HG03460 (cell line): ENCODE data around the gene CGRRF1.

Experiments used
- ATAC-seq: cut with Tn5 transposase; IDR thresholded peaks from one replicate; pipeline ENCODE4 v1.9.1; 2021; ENCODE audit not compliant: unreplicated experiment

Gene CGRRF1

GRCh38 chr14:54509546-54510501, at the start of gene CGRRF1:
CGRRF1 (plus strand) TSS chr14:54509906; CDS start chr14:54509960, 54 bp downstream.
- ATAC-seq: peak; percentile 96

- no peak for ATAC-seq
Observed at GRCh38 chr14:54462048-54462447, 47.7 kb upstream of the CGRRF1 start.

GRCh38 chr14:54465654-54466053, 44.1 kb upstream of the CGRRF1 start:
- no peak for ATAC-seq

GRCh38 chr14:54467280-54467679, 42.4 kb upstream of the CGRRF1 start:
- no peak for ATAC-seq

GRCh38 chr14:54470701-54471100, 39.0 kb upstream of the CGRRF1 start:
- no peak for ATAC-seq

DNA sequence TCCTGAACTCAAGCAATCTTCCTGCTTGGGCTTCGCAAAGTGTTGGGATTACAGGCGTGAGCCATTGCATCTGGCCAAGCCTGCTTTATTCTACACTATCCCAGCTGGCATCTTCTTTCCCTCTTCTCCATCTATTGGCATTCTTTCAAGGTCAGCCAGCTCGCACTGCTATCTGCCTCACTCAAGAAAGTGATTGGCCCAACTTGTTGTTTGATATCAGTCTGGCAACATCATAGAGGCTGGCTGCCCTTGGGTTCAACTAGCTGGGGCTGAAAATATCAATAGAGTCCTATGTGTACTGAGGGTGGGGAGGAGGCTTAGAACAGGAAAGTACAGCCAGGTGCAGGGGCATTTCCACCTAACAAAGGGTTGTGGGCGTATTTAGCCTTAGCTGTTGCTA, 38.1 kb upstream of the CGRRF1 start:
- no peak for ATAC-seq

DNA sequence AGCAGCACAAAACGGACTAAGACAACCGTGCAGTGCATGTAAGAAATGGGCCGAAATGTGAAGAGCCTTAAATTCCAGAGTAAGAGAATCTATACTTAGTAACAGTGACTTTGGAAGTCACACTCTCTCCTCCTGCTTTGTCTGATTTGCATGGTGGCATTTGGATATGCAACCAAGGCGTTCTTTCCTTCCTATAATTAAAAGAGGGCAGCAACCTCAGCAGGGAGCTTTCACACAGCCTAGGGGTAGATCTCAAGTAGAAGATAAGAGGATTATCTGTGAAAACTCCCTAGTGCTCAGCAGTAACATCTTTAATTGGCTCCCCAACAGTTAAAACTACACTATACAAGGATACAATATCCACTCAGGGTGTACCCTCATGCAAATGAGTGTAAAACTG, 37.4 kb upstream of the CGRRF1 start:
- no peak for ATAC-seq

DNA sequence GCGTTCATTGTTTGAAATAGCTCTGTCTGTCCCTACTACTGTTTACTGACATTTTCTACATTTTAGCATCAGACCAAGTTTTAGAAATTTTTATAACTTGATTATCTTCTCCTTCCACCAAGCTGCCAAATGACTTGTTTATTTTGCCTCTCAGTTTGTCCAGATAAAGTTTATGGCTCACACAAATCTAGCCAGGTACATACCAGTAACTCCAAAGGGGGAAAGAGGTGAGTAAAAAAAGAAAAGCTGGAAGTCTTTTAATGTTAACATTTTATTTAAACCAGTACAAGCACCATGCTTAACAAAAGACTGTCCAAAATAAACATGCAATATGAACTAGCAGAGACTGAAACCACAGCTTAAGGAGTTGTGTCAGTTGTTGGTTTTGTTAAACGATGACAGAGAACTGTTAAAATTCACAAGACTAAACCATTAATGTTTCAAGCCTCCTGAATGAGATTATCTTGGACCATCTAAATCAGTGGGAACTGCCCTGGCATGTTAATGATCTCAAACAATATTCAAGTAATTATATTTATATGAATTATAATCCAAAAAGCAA, 35.4 kb upstream of the CGRRF1 start:
- ATAC-seq: no peak

DNA sequence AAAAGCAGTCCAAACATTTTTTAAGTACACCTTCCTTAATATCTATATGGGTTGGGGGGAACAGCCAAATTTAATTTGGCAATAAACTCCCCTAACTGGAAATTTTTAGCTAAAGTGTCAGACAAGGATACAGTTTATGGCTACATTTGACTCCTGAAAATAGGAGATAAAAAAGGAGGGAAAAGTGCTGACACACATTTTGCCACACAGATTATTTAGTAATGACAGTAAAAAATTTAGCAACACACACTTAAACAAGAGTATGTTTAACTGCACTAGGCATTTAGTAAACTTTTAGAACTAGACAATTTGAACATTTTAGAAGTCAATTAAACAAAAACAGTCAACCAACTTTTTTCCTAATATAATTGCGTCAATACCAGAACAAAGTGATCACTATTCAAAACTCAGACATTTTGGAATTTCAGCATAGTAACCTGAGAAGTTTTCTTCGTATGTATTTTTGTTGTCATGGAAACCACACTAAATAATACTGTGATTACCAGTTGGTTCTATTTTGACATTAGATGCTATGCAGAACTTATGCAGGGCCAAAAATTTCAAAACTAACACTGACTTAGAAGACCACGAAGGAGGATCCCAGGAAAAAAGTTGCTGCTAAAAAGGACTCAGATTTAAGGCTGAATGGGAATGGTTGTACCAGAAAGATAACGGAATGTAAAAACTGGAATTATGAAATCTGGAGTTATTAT, 34.4 kb upstream of the CGRRF1 start:
- ATAC-seq: no peak

DNA sequence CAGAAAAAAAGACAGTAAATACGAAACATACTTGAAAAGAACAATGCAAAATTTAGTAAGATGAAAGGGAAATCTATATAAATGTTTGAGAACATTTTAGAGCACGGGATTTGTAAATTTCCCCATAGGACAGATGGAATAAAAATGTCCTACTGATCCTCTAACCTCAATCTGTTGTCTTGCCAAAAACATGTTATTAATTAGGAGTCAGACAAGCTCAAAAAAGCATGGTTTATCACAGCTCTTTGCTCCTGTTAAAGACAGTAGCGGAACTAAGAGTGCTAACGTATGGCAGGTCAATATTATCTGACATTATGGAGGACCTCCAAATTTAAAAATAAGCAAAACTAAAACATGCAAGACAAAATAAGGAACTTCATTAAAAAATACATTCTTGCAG, 33.8 kb upstream of the CGRRF1 start:
- ATAC-seq: no peak

DNA sequence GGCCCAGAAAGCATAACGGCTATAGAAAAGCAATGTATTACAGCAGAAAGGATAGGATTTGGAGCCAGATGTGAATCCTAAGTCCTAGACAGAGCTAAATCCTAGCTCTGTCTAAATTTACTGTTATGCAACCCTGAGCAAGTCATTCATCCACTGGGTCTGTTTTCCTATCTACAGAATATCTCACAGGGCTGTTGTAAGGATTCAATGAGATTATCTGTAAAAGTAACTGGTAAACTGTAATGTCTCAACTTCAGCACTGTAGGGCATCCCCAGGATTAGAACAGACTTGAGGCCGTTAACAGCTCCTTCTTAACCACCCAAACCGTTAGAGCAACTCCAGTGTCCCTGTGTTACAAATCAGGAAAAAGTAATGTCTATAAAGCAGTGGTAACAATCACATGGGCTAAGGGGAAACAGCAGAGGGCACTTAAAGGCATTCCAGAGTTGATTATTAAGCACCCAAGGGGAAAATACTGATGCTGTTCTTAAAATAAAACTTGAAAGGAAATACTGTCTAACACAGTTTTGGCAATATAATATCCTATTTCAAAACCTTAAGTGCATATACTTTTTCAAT, 31.0 kb upstream of the CGRRF1 start:
- no peak for ATAC-seq

DNA sequence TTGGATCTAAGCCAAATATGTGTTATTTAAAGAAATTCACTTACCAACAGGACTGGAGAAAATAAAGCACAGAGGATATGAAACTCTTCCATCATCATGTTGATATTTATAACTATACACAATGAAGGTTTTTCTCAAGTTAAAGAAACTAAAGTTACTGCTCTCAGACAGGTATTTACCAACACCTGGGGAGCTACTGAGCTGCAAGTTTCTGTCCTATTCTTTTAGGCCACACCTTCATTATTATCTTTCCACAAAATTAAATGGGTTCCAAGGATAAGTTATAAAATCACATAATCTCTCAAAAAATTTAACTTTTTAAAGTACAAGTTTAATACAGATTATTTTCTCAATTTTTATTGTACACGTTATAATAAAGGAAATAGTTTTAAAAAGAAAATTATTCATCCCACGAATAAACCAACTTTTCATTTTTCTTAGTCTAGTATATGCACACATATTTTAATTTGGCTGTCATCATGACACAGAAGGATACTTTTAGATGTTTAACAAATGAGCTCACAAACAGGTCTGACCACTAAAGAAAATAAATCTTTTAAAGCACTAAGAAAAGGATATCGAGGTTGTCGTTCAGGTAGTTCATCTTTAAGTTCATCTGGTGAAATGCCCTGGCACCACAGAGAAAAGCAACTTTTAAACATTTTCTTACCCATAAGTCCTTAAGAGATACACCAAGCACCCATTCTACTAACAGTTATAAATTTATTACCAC, 28.7 kb upstream of the CGRRF1 start:
- ATAC-seq: no peak

DNA sequence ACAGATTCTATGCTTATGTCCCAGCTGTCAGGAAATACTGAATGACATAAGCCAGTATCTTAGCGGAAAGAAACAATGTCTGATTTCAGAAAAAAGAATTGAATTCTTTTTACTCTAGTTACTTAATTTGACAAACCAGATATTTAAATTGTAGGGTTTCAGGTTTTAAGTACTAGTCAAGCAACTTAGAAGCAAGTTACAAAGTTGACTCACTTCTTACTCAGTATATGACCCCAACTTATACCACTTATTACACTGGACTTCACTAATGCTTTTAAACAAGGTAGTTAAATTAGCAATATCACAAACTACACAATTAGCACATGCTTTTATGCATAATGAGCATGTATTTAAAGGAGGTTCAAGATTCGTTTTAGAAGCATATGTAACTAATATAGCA, 28.0 kb upstream of the CGRRF1 start:
- no peak for ATAC-seq

DNA sequence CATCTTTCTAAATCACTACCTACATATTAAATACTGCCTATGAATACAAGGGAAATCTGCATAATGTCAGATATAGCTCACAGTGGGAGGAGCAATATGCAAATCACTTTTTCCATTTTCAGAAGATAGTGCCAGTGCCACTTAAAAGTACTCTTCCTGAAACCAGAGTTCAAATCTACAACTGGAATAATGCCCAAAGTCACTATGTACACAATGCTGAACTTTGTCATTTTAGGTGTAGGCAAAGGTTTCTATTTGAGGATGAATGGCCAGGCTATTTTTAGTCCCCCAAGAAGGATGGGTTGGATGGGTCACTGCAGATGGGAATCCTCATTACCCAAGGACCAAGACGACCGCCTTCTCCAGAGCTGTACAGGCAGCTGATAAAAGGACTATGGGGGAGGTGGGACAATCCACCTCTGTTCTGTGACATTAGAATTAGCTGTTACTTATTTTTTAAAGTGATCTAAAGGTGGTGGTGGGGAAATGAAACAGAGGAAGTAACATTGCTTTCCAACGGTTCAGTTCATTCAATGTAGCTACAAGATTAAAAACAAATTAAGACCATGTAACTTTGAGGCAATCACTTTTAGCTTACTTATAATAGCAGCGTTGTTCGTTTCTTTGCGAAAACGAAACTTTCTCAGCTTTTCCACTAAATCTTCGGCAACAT, 26.5 kb upstream of the CGRRF1 start:
- no peak for ATAC-seq

DNA sequence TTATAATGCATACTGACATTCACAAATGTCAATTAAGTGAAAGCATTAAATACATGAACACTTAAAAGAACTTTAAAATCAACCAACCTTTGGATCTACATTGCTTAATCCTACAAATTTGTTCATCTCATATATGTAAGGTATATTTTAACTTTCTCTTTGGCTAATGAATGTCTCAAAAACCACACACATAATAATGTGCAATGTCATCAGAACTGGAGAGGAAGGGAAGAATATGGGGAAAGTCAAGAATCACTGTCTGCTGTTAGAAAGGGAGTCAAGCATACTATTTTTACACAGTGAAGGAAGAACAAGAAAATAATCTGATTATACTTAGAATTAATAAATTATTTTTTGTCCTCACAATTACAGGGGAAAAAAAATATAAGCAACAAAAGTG, 25.9 kb upstream of the CGRRF1 start:
- ATAC-seq: no peak

DNA sequence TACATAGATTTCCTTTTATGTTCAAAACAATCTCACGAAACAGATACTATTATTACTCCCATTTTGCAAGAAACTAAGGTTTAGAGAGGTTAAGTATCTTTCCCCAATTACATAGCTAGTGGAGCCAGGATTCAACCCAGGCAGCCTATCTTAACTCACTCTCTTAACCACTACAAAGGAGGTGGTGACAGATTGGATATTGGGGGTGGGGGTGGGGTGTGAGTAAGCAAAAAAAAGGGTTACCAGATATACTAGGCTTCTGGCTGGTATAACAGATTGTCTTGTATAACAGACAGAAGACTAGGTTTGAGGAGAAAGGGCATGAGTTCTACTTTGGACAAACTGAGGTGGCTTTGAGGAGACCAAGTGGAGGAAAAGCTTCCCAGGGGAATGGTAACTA, 23.0 kb upstream of the CGRRF1 start:
- ATAC-seq: no peak

DNA sequence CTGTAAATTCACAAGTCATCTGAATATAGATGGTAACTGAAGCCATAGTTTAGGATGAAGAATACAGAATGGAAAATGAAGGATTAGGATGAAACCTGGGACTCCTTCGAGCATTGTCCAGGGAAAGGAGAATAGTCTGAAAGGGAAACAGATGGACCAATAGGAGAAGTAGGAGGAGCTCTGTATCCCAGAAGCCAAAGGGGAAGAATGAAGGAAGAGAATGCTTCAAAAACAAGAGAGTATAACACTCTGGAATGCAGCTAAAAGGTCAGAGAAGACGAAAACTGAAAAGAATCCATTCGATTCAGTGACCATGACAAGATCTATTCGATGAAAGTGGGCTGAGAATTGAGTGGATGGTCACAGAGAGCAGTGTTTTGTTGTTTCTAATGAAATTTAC, 21.9 kb upstream of the CGRRF1 start:
- no peak for ATAC-seq

GRCh38 chr14:54488318-54488645, 21.4 kb upstream of the CGRRF1 start:
- no peak for ATAC-seq

GRCh38 chr14:54488646-54489317, 20.9 kb upstream of the CGRRF1 start, which contains the start of gene GMFB:
GMFB (minus strand) TSS chr14:54488980; CDS start chr14:54488927, 53 bp downstream.
- peak; percentile 91 for ATAC-seq

- ATAC-seq: no peak
Observed at GRCh38 chr14:54489318-54489683, 20.4 kb upstream of the CGRRF1 start.
